ENCODE results near the gene ITGA11.

GRCh38 chr15:68450192-68450591 lies 18.2 kb upstream of the ITGA11 start:
- TF ChIP-seq CTCF (conservative IDR thresholded peaks at IDR 0.05) (no peak), EZH2 (IDR thresholded peaks at IDR 0.05; ENCODE audit: low read depth) (no peak)

Data from PC-9 (cell line).